GM12878 (cell line): ENCODE measurements around the gene CELF2. TPM values are rescaled to one million over a fixed set of nuclear protein-coding genes. Genes with fewer than 3 reads are reported as not detected.

Source experiments
- CEBPB ChIP-seq, 2 experiments: fragments of 150-350 bp in 1 of 2; IDR thresholded peaks; 2 replicates each; pipeline ENCODE4 v1.6.1; 2012 to 2014; ENCODE audit warnings: low read depth in 2 of 2, low read length in 2 of 2, borderline replicate concordance in 1 of 2, inconsistent platforms in 1 of 2
- HDAC6 ChIP-seq: fragments of 200-600 bp; sonication (generic); IDR thresholded peaks from one replicate; pipeline ENCODE4 v1.8.0; 2017; ENCODE audit warnings: antibody characterized with exemption; ENCODE audit not compliant: unreplicated experiment
- HDGF ChIP-seq: fragments of 450-650 bp; IDR thresholded peaks from 2 replicates; pipeline ENCODE4 v1.6.1; 2016; ENCODE audit warnings: antibody characterized with exemption
- IKZF1 ChIP-seq: fragments of 450-650 bp; conservative IDR thresholded peaks from 2 replicates; pipeline ENCODE4 v1.6.1; 2017; ENCODE audit warnings: antibody characterized with exemption, mild to moderate bottlenecking
- IRF4 ChIP-seq: IDR thresholded peaks from 2 replicates; pipeline ENCODE4 v1.6.1; 2011; ENCODE audit warnings: low read depth, low read length
- MEF2A ChIP-seq: IDR thresholded peaks from 2 replicates; pipeline ENCODE4 v1.6.1; 2011; ENCODE audit warnings: low read depth, mild to moderate bottlenecking, low read length, moderate library complexity; ENCODE audit not compliant: insufficient read depth
- MXI1 ChIP-seq: fragments of 150-350 bp; IDR thresholded peaks from 2 replicates; pipeline ENCODE4 v1.6.1; 2011; ENCODE audit warnings: low read depth, mild to moderate bottlenecking, inconsistent platforms, low read length, improper control_type of control experiment
- MYB ChIP-seq: fragments of 150-350 bp; IDR thresholded peaks from 2 replicates; pipeline ENCODE4 v1.6.1; 2014; ENCODE audit warnings: mild to moderate bottlenecking, low read depth, low read length, borderline replicate concordance
- MYC ChIP-seq: IDR thresholded peaks from 2 replicates; pipeline ENCODE4 v1.6.1; 2011; ENCODE audit warnings: mild to moderate bottlenecking, low read length, moderate library complexity, inconsistent platforms; ENCODE audit not compliant: insufficient read depth, insufficient replicate concordance, insufficient read length, severe bottlenecking
- NBN ChIP-seq: fragments of 450-650 bp; IDR thresholded peaks from 2 replicates; pipeline ENCODE4 v1.6.1; 2016
- NFIC ChIP-seq: IDR thresholded peaks from 2 replicates; pipeline ENCODE4 v1.6.1; 2012; ENCODE audit warnings: low read depth, mild to moderate bottlenecking, inconsistent platforms, low read length, moderate library complexity
- PML ChIP-seq: IDR thresholded peaks from 2 replicates; pipeline ENCODE4 v1.6.1; 2012; ENCODE audit warnings: low read length, inconsistent platforms
- RAD21 ChIP-seq: IDR thresholded peaks from 2 replicates; pipeline ENCODE4 v1.6.1; 2011; ENCODE audit warnings: mild to moderate bottlenecking, low read depth, low read length, moderate library complexity; ENCODE audit not compliant: insufficient read depth
- RELA ChIP-seq: fragments of 450-650 bp; IDR thresholded peaks from 2 replicates; pipeline ENCODE4 v1.8.0; 2014; ENCODE audit warnings: borderline replicate concordance; ENCODE audit not compliant: partially characterized antibody
- SMAD1 ChIP-seq: fragments of 450-650 bp; IDR thresholded peaks from 2 replicates; pipeline ENCODE4 v1.6.1; 2018; ENCODE audit warnings: mild to moderate bottlenecking, low read depth; ENCODE audit not compliant: partially characterized antibody
- SREBF2 ChIP-seq: IDR thresholded peaks from 2 replicates; pipeline ENCODE4 v1.6.1; 2012; ENCODE audit warnings: mild to moderate bottlenecking, low read length
- TAF1 ChIP-seq: IDR thresholded peaks from 2 replicates; pipeline ENCODE4 v1.6.1; 2011; ENCODE audit warnings: mild to moderate bottlenecking, low read depth, low read length, borderline replicate concordance
- TBL1XR1 ChIP-seq: IDR thresholded peaks from 2 replicates; pipeline ENCODE4 v1.6.1; 2012; ENCODE audit warnings: low read depth, low read length, improper control_type of control experiment
- TCF12 ChIP-seq: IDR thresholded peaks from 2 replicates; pipeline ENCODE4 v1.6.1; 2011; ENCODE audit warnings: low read depth, mild to moderate bottlenecking, low read length
- TCF3 ChIP-seq: IDR thresholded peaks from 2 replicates; pipeline ENCODE4 v1.6.1; 2012; ENCODE audit warnings: low read depth, mild to moderate bottlenecking, low read length, borderline replicate concordance; ENCODE audit not compliant: insufficient read depth
- ZBED1 ChIP-seq: IDR thresholded peaks from 2 replicates; pipeline ENCODE4 v1.6.1; 2016; ENCODE audit warnings: borderline replicate concordance
- ZBTB11 ChIP-seq: fragments of 450-650 bp; formaldehyde crosslinking; IDR thresholded peaks from 2 replicates; pipeline ENCODE4 v1.5.0; 2022; ENCODE audit warnings: mild to moderate bottlenecking, missing genetic modification characterization
- polyA plus RNA-seq, 11 experiments: library from polyadenylated mRNA; depleted of rRNA in 4 of 11; unstranded in 6 of 11; stranded (reverse) in 5 of 11; fragments of >200 nt; fragmentation: Nextera tagmentation in 4 of 11; fragmentation: Illumina TruSeq in 1 of 11; extraction: Ambion mirVana in 4 of 11; extraction: Trizol in 1 of 11; gene quantifications; 1 replicate in 1 of 11; 2 replicates in 10 of 11; pipeline versions ENCODE4 v1.2.1 to v1.2.3, GENCODE V29; 2011 to 2016; ENCODE audit warnings: inconsistent platforms in 2 of 11, missing spikeins in 2 of 11, low read depth in 1 of 11
- total RNA-seq, 4 experiments: library from RNA; depleted of rRNA in 3 of 4; stranded (reverse); fragments of >200 nt in 3 of 4; fragmentation: Illumina TruSeq in 1 of 4; extraction: Trizol in 1 of 4; gene quantifications; 2 replicates each; pipeline versions ENCODE4 v1.2.1 to v1.2.3, GENCODE V29; 2013 to 2021
- TF ChIP-seq, protein P1 (sequence below): fragments of 150-350 bp; IDR thresholded peaks from 2 replicates; pipeline ENCODE4 v1.6.1; 2014; ENCODE audit warnings: mild to moderate bottlenecking, low read depth, low read length
- TF ChIP-seq, protein P2 (sequence below): fragments of 450-650 bp; conservative IDR thresholded peaks from 2 replicates; pipeline ENCODE4 v1.6.1; 2017; ENCODE audit warnings: mild to moderate bottlenecking, moderate library complexity

Gene CELF2
- total and polyA plus RNA-seq, 10 of the 15 experiments (the other 5 are each of a cell fraction or from before 2014, with no cell fraction given): 20.8 to 129 (median 86.3) TPM

DNA sequence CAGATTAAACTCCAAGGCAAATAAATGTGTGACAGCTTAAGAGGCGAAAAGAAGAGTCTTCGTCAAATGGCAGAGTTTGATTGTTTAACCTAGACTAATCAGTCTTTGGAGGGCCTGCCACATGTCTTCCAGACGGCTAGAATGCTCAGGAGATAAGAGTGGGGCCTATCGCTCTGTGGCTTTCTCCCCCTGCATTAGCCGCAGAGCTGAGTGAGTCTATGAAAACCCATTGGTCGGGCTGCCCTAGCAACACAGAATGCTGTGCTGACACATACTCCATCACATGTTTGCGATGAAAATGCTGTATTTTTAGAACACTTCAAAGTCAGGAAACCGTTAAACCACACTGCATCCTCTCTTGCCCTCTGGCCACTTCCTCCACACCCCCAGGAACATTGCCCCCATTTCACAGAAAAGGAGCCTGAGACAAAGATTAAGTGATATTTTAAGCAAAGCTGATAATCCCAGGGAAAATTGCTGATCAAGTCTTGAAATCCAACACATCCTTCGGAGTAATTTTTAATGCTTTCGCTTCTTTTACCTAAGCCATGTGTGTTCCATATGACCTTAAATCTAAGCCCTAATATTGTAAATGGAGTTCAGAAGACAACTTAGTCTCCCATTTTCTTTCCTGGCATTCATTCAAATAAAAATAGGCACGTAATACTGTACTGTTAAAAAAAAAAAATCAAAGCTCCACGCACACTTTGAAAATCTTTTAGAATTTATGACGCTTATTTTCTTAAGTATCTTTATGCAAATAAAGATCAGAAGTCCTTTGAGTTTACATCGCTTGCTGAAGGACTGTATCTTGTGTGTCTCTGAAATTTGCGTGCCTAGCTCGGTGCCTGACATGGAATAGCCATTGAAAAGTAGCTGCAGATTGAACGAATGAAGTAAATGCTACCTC, 161.2 kb downstream of the CELF2 start (continued):
- no peak for TF ChIP-seq ZBTB11
- no peak for TF ChIP-seq HDAC6
- TF ChIP-seq TBL1XR1: peak; percentile 92
- TF ChIP-seq PML: no peak
- peak; percentile 95 for TF ChIP-seq NBN
- peak; percentile 94 for TF ChIP-seq MXI1
- TF ChIP-seq RAD21: 0 out of 2 replicates have a peak, but pooled peaks have one; percentile 2
- no peak for TF ChIP-seq SREBF2
- peak in 1 of 2 experiments; percentile 83; a peak in 1 of 4 replicates for TF ChIP-seq CEBPB (IDR thresholded peaks at IDR 0.05; ENCODE audit: borderline replicate concordance in 1 of 2, low read depth in 2 of 2, low read length in 2 of 2)
- TF ChIP-seq TCF12: peak; percentile 66; the same call in 1 of the 2 replicates
- peak; percentile 94 for TF ChIP-seq ZBED1
- TF ChIP-seq MYC: no peak
- TF ChIP-seq MEF2A: peak; percentile 99
- TF ChIP-seq TAF1: peak; percentile 82
- peak; percentile 95 for TF ChIP-seq IKZF1
- TF ChIP-seq HDGF: 0 out of 2 replicates have a peak, but pooled peaks have one; percentile 6
- no peak for TF ChIP-seq RELA
- TF ChIP-seq, protein P1, sequence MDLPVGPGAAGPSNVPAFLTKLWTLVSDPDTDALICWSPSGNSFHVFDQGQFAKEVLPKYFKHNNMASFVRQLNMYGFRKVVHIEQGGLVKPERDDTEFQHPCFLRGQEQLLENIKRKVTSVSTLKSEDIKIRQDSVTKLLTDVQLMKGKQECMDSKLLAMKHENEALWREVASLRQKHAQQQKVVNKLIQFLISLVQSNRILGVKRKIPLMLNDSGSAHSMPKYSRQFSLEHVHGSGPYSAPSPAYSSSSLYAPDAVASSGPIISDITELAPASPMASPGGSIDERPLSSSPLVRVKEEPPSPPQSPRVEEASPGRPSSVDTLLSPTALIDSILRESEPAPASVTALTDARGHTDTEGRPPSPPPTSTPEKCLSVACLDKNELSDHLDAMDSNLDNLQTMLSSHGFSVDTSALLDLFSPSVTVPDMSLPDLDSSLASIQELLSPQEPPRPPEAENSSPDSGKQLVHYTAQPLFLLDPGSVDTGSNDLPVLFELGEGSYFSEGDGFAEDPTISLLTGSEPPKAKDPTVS: no peak
- TF ChIP-seq IRF4: no peak
- no peak for TF ChIP-seq NFIC
- TF ChIP-seq SMAD1: peak; percentile 84
- TF ChIP-seq, protein P2, sequence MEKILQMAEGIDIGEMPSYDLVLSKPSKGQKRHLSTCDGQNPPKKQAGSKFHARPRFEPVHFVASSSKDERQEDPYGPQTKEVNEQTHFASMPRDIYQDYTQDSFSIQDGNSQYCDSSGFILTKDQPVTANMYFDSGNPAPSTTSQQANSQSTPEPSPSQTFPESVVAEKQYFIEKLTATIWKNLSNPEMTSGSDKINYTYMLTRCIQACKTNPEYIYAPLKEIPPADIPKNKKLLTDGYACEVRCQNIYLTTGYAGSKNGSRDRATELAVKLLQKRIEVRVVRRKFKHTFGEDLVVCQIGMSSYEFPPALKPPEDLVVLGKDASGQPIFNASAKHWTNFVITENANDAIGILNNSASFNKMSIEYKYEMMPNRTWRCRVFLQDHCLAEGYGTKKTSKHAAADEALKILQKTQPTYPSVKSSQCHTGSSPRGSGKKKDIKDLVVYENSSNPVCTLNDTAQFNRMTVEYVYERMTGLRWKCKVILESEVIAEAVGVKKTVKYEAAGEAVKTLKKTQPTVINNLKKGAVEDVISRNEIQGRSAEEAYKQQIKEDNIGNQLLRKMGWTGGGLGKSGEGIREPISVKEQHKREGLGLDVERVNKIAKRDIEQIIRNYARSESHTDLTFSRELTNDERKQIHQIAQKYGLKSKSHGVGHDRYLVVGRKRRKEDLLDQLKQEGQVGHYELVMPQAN: peak; percentile 46; the same call in 1 of the 2 replicates
- peak; percentile 77; the same call in 1 of the 2 replicates for TF ChIP-seq TCF3
- TF ChIP-seq MYB: peak; percentile 99
